ENCODE data around the gene ENTPD7.

The ENTPD7 gene

GRCh38 chr10:99647601-99648151 lies 11.6 kb upstream of the ENTPD7 start:
- no peak for DNase-seq (ENCODE audit: low read depth)

DNA sequence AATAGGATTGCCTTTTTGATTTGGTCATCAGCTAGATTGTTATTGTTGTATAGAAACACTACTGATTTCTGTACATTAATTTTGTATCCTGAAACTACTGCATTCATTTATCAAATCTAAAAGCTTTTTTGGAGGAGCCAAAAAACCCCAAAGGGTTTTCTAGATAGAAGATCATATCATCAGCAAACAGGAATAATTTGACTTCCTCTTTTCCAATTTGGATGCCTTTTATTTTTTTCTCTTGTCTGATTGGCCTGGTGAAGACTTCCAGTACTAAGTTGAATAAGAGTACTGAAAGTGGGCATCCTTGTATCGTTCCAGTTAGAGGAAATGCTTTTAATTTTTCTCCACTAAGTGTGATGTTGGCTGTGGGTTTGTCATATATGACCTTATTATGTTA lies 10.6 kb upstream of the ENTPD7 start:
- no peak for DNase-seq (ENCODE audit: low read depth)

DNA sequence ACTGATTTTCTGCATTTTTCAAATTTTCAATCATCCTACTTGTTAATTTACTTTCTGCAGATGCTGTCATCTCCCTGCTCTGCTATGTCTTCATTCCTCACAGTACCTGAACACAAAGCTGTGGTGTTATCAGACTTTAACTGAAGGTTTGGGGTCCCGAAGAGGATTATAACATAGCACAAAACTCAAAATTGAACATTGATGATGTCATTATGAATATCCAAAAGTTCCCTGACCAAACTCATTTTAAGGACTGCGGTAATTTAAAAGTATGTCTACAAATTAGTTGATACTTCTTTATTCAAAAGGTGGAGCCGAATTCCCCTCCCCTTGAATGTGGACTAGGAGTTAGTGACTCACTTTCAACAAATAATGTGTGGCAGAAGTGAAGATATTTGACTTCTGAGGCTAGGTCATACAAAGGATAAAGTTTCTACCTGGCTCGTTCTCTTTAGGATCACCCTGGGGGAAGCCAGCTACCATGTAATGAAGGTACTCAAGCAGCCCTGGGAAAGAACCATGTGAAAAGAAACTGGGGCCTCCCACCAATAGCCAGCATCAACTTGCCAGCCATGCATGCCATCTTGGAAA lies 6.4 kb upstream of the ENTPD7 start:
- no peak for DNase-seq (ENCODE audit: low read depth)

GRCh38 chr10:99654390-99655175 lies 4.7 kb upstream of the ENTPD7 start:
- DNase-seq (ENCODE audit: low read depth), result no peak

DNA sequence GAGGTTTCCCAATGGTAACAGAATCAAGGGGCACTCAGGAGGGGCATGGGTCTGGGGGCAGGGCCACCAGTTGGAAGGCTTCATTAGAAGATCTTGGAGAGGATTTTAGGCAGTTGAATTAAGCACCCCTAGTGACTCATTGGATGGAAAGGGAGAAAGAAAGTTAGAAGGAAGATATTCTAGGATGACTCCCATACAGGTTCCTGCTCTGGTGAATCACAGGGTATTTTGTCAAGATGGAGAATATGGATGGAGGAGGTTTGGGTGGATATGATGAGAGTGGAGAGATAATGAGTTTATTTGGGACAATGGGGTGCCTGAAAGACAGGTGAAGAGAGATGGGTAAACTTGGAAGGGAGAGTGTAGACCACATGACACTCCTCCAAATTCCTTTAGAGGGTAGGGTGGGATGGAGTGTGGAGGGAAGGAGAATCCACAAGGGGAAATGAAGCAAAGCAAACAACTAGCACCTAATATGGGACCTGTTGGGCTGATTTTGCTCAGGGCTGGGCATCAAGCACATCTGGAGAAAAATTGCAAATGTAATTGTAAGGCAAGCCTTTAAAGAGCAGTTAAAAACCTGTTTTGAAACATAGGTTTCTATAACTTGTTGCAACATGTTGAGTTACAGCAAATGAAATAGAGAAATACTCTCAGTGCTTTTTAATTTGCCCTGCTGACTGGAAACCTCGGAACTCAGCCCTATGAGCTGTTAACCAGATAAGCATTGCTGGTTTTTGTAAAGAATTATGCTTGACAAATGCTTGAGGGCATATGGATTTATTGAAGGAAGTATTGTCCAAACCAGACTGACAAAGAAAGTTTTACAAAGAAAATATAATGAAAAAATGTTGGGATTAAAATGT lies 2.9 kb upstream of the ENTPD7 start:
- no peak for DNase-seq (ENCODE audit: low read depth)

- peak; percentile 28 for DNase-seq (ENCODE audit: low read depth)
Observed at GRCh38 chr10:99658622-99659030, 683 bp upstream of the ENTPD7 start.

DNA sequence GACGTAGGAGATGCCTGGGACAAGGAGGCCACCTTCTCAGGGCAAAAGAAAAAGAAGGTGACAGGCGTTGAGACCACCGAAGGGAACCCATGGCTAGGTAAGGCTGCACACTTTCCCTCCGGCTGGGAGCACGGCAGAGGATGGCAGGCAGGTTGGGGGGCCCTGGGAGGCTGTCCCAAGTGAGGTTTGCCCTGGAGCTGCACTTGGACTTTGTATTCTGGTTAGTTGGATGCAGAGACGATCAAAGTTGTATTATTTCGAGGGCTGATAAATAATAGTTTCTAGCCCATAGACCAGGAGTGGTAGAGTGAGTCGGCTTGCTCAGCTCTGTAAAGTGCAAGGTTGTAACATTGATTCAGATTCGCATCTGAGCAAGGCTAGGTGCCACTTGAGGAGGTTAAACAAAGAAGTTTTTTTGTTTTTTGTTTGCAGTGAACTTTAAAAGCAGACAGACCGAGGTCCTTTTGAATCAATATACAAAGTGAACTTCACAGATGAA lies 608 bp downstream of the ENTPD7 start:
- no peak for DNase-seq (ENCODE audit: low read depth)

- no peak for DNase-seq (ENCODE audit: low read depth)
Observed at GRCh38 chr10:99660662-99661376, 1.5 kb downstream of the ENTPD7 start.

- no peak for DNase-seq (ENCODE audit: low read depth)
Observed at GRCh38 chr10:99661377-99661763, 2.1 kb downstream of the ENTPD7 start.

GRCh38 chr10:99665304-99665703 lies 6.0 kb downstream of the ENTPD7 start:
- DNase-seq (ENCODE audit: low read depth), result no peak

- DNase-seq (ENCODE audit: low read depth), result no peak
Observed at GRCh38 chr10:99667108-99667751, 7.9 kb downstream of the ENTPD7 start.

GRCh38 chr10:99671386-99671785 lies 12.1 kb downstream of the ENTPD7 start:
- DNase-seq (ENCODE audit: low read depth), result no peak

- no peak for DNase-seq (ENCODE audit: low read depth)
Observed at GRCh38 chr10:99672884-99673283, 13.6 kb downstream of the ENTPD7 start.

GRCh38 chr10:99673492-99673891 lies 14.2 kb downstream of the ENTPD7 start:
- no peak for DNase-seq (ENCODE audit: low read depth)

- DNase-seq (ENCODE audit: low read depth), result no peak
Observed at GRCh38 chr10:99674762-99675161, 15.5 kb downstream of the ENTPD7 start.

- no peak for DNase-seq (ENCODE audit: low read depth)
Observed at GRCh38 chr10:99676426-99676825, 17.1 kb downstream of the ENTPD7 start.

DNA sequence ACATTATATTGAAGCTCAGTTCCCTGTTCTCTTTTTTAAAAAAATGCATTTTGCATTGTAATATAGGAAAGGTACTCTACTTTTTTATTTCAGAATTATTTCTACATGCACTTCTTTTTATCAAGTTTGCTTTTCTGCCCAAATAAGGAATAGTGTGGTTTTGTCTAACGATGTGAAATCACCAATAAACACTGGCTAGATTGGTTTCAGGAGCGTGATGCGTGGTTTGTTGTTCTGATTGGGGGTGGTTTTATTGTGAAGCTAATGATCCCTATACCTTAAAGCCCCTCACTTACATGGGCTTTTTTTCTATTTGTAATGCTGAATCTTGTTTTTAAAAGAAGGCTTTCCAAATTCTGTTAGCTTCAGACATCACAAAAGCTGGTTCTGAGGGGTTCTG lies 17.6 kb downstream of the ENTPD7 start:
- no peak for DNase-seq (ENCODE audit: low read depth)

GRCh38 chr10:99678921-99679320 lies 19.6 kb downstream of the ENTPD7 start:
- DNase-seq (ENCODE audit: low read depth), result no peak

GRCh38 chr10:99681553-99681952 lies 22.2 kb downstream of the ENTPD7 start:
- no peak for DNase-seq (ENCODE audit: low read depth)

- DNase-seq (ENCODE audit: low read depth), result no peak
Observed at GRCh38 chr10:99682032-99682431, 22.7 kb downstream of the ENTPD7 start.

DNA sequence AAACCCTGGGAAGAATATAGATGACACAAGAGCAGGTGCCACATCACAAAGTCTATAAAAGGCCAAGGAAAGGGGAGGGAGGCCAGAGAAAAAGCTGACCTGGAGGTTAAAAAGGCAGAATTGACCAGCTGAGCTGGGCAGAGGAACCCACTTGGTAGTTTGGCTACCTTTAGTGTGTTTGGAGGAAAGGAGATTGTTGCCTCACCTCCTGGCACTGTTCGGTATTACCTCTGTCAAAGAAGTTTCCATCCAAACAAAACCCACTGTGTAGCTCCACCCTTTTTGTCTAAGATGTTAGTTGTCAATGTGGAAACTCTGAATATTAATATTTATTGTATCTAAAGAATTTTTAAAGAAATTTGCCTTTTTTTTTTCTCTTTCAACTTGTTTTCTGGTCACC lies 23.4 kb downstream of the ENTPD7 start:
- no peak for DNase-seq (ENCODE audit: low read depth)
